ENCODE data around the gene ADORA1.

ADORA1 gene

DNA sequence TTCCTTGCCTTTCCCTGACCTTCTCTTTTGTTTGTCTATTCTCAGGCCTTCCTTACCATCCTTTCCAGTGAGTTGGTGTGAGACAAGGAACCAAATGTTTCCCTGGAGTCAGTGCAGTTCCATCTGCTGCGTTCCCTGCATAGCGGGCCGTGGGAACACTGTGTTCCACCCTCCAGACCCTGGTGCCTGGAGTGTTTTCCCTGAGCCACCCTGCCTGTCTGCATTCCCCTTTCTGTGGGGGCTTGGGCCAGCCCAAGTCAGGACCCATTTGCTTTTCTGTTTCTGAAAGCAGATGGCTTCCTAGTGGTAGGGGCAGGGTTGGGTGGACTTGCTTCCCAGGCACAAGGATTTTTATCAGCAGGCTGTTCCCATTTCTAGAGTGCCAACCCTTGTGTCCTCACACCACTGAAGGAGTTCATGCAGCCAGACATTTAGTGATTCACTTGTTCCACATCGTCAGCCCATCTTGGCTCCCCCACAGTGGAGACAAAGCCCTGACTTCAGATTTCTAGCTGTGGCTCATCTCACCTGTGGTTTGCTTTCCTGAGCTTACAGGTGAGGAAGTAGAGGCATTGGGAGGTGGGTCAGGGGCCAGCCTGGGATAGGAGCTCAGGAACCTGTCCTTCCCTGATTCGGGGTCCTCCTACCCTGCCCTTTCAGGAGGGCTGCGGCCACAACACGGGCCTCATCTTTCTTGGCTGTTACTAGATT is 27.6 kb upstream of the ADORA1 start:
- TF ChIP-seq, protein P1, sequence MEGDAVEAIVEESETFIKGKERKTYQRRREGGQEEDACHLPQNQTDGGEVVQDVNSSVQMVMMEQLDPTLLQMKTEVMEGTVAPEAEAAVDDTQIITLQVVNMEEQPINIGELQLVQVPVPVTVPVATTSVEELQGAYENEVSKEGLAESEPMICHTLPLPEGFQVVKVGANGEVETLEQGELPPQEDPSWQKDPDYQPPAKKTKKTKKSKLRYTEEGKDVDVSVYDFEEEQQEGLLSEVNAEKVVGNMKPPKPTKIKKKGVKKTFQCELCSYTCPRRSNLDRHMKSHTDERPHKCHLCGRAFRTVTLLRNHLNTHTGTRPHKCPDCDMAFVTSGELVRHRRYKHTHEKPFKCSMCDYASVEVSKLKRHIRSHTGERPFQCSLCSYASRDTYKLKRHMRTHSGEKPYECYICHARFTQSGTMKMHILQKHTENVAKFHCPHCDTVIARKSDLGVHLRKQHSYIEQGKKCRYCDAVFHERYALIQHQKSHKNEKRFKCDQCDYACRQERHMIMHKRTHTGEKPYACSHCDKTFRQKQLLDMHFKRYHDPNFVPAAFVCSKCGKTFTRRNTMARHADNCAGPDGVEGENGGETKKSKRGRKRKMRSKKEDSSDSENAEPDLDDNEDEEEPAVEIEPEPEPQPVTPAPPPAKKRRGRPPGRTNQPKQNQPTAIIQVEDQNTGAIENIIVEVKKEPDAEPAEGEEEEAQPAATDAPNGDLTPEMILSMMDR (conservative IDR thresholded peaks at IDR 0.05; ENCODE audit: control insufficient read depth, insufficient read depth, low read depth, low read length): no peak
- no peak for DNase-seq (ENCODE audit: low read depth)
- H3K4me3 ChIP-seq (ENCODE audit: control insufficient read depth, low read depth, low read length): no peak overlapping the region

DNA sequence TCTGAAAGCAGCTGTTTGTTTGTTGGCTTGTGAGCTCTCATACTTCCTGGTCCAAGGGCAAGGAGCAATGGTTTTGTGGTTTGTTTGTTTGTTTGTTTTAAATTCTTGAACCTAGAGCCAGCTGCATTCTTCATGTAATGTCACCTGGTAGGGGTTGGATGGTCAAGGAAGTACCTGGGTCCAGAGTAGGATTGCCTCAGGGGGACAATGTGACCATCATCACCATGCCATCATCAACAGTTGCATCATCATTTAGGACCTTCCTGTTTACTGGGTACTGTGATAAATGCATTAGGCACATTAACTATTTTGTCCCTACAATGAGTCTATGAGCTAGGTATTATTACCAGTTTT is 27.0 kb upstream of the ADORA1 start:
- TF ChIP-seq, protein P1 (conservative IDR thresholded peaks at IDR 0.05; ENCODE audit: control insufficient read depth, insufficient read depth, low read depth, low read length): no peak
- no peak overlapping the region for H3K4me3 ChIP-seq (ENCODE audit: control insufficient read depth, low read depth, low read length)
- no peak for DNase-seq (ENCODE audit: low read depth)

DNA sequence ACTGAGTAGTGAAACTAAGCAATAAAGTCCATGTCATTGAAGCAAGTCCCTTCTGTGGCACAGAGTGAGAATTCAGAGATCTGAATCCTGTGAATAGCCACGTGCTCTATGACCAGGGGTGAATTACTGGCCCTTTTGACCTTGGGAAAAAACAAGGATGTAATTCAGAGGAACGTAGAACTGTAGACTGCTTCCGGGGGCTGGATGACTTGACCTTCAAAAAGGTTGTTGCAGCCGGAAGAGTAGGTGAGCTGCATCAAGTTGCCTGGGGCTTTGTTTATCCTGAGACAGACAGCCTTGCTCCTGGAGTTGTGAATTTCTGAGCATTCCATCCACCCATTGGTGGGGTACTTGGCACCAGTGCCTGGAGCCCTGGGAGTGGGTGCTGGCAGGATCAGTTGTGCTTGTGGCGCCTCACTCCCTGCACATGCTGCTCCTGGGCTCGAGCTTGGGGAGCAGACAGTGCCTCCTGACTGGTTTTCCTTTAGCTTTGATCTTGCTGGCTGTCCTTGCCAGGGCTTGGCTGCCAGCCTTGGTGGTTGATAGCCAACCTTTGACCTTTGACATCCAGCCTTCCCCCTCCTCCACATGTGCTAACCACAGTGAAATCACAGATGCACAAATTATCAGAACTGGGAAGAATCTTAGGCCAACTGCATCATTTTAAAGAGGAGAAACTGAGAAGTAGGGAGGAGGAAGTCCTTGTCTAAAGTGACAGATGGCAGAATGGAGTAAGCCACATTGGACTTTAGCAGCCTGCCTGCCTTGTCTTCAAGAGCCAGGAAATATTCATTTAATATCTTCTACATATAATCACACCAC is 25.5 kb upstream of the ADORA1 start:
- TF ChIP-seq, protein P1 (conservative IDR thresholded peaks at IDR 0.05; ENCODE audit: control insufficient read depth, insufficient read depth, low read depth, low read length): no peak
- H3K4me3 ChIP-seq (ENCODE audit: control insufficient read depth, low read depth, low read length): no peak overlapping the region
- DNase-seq (ENCODE audit: low read depth): no peak

DNA sequence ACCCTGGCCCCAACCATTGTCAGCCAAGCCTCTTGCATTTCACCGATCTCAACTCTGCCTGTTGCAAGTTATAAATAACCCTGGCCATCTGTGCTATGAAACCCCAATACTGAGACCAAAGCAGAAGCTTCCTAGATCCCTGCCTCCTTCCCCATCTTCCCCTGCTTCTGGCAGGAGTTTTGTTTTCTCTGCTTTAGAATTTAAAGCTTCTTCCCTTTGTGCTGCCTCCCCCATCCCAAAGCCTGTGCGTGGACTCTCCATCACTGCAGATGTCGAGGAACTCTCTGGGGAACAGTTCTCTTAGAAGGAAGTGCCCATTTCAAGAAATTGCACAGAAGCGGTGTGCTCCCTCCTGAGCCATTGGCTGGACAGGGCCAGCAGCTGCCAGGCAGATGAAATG is 24.3 kb upstream of the ADORA1 start:
- TF ChIP-seq, protein P1 (conservative IDR thresholded peaks at IDR 0.05; ENCODE audit: control insufficient read depth, insufficient read depth, low read depth, low read length): no peak
- H3K4me3 ChIP-seq (ENCODE audit: control insufficient read depth, low read depth, low read length): no peak overlapping the region
- DNase-seq (ENCODE audit: low read depth): no peak

DNA sequence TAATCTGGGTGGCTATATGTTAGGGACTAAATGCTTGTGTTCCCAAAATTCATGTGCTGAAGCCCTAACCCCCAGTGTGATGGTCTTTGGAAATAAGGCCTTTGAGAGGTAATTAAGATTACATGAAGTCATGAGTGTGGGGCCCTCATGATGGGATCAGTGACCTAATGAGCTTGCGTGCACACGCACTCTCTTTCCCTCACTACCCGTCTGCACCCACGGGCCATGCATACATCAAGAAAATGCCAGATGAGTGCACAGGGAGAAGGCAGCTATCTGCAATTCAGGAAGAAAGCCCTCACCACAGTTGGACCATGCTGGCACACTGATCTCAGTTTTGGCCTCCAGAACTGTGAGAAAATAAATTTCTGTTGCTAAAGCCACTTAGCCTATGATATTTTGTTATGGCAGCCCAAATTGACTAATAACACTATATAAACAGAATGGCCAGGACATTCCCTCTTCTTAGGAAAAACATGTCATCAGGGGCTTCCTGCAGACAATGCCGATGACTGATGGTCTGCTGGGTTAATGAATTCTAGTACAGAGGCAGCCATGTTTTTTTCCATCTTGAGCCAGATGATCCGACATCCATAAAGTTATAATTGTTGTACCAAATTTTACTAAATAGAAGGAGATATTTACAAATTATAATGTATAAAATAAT is 23.6 kb upstream of the ADORA1 start:
- H3K4me3 ChIP-seq (ENCODE audit: control insufficient read depth, low read depth, low read length): no peak overlapping the region
- TF ChIP-seq, protein P1 (conservative IDR thresholded peaks at IDR 0.05; ENCODE audit: control insufficient read depth, insufficient read depth, low read depth, low read length): no peak
- DNase-seq (ENCODE audit: low read depth): no peak

DNA sequence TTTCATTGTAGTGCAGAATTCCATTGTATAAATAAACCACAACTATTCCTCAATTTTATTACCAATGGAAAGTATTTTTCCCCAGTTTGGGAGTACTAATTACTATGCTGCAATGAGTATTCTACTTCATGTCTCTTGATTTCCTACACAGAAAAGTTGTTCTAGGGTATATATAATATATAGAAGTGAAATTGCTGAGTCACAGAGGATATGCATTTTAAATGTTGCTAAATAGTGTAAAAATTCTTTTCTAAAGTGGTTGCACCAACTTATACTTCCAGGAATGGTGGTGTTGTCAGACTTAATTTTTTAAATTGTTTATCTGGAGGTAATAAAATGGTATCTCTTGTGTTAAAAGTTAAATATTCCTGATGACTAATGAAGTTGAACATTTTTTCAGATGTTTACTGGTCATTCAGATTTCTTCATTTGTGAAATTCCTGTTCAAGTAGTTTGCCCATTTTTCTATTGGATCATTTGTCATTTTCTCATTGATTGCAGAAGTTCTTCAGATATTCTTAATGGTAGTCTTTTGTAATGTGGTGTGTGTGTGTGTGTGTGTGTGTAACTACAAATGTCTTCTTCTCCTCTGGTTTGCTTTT is 22.6 kb upstream of the ADORA1 start:
- TF ChIP-seq, protein P1 (conservative IDR thresholded peaks at IDR 0.05; ENCODE audit: control insufficient read depth, insufficient read depth, low read depth, low read length): no peak
- H3K4me3 ChIP-seq (ENCODE audit: control insufficient read depth, low read depth, low read length): no peak overlapping the region
- DNase-seq (ENCODE audit: low read depth): no peak

Data from fibroblast of mammary gland (primary cell).